Pancreas (tissue), 10 donors: Measurements from ENCODE around the gene ILF2. TPM values are rescaled to one million over a fixed set of nuclear protein-coding genes. Genes with fewer than 3 reads are reported as not detected.

Source experiments
- ATAC-seq, 4 donors: fragments of 200-7000 bp; cut with Tn5 transposase; one replicate each; pipeline versions ENCODE4 v1.8.0 to v1.9.1; 2020; ENCODE audit warnings: mild to moderate bottlenecking in 4 of 4, moderate library complexity in 4 of 4
- DNase-seq, 6 donors: peaks; one replicate each; pipeline ENCODE4 v3.0.0-alpha.2; 2020
- FAIRE-seq: peaks from 2 replicates; lab custom pipeline; 2012; peaks lifted over from hg19 to GRCh38; lab: Jason Lieb, UNC
- H3K27ac ChIP-seq, 4 donors: fragments of 200-600 bp; sonication (generic); 1 replicate in 3 of 4; 2 replicates in 1 of 4; pipeline versions ENCODE4 v1.5.0 to v1.8.0; 2020
- H3K27me3 ChIP-seq, 4 donors: fragments of 200-600 bp; one replicate each; pipeline ENCODE4 v1.8.0; 2021
- H3K36me3 ChIP-seq, 3 donors: fragments of 200-600 bp; sonication (generic) in 1 of 3; one replicate each; pipeline versions ENCODE4 v1.5.0 to v1.8.0; 2020 to 2021
- H3K4me1 ChIP-seq, 3 donors: fragments of 200-600 bp; one replicate each; pipeline ENCODE4 v1.8.0; 2021
- H3K4me3 ChIP-seq, 4 donors: fragments of 200-600 bp; sonication (generic) in 2 of 4; one replicate each; pipeline versions ENCODE4 v1.5.0 to v1.8.0; 2020 to 2021
- H3K9me3 ChIP-seq, 4 donors: fragments of 200-600 bp; one replicate each; pipeline ENCODE4 v1.8.0; 2021
- CTCF ChIP-seq, 4 donors: fragments of 200-600 bp; sonication (generic) in 3 of 4; IDR thresholded peaks; one replicate each; pipeline versions ENCODE4 v1.5.0 to v1.8.0; 2021; ENCODE audit warnings: antibody characterized with exemption in 4 of 4
- WGBS, 2 donors: extraction: QIAGEN DNeasy Blood & Tissue Kit; methylation state at CpG; one replicate each; pipeline ENCODE4 v1.1.7; 2013; 5-methylcytosine and 5-hydroxymethylcytosine counted together
- intact Hi-C, 3 donors: fragments of 100-400 bp; cut with DNase I; formaldehyde crosslinking; loops; one replicate each; pipeline versions ENCODE4 v1.11.1 to v1.14.2; 2022
- polyA plus RNA-seq, 2 donors: library from polyadenylated mRNA; stranded (reverse); fragments of 200-250 nt; gene quantifications; one replicate each; pipeline ENCODE4 v1.2.3, GENCODE V29; 2013
- total RNA-seq, 6 donors: library from RNA; stranded (reverse); fragmentation: NEBNext Ultra II Directional in 4 of 6; extraction: Animal tissue kit (Norgen Biotek cat#: 25700) in 4 of 6; gene quantifications; one replicate each; pipeline versions ENCODE4 v1.2.1 to v1.2.4, GENCODE V29; 2021 to 2023
- donor health status: healthy with polysubstance abuse.
- donor health status: DM: no; HTN: no; CAD: no; lungs with moderate emphysema.
- donor health status: DM: no; HTN: no; CAD: no.
- donor health status: control.
- donor health status: control.
- donor health status: Bipolar disorder and iron deficiency.
- donor health status: DM: yes; HTN: yes; CAD: no.
- donor health status: DM: no; HTN: no; CAD: no.
- donor health status: DM: no; HTN: no; CAD: no.
- donor health status: DM: yes; HTN: yes; CAD: no.

Gene ILF2
- total and polyA plus RNA-seq, 8 donors: 25.7 to 63.2 (median 54.3) TPM

GRCh38 chr1:153616144-153616916 lies 54.5 kb downstream of the ILF2 start, which contains the start of gene S100A14:
TSS of gene S100A14 (minus strand) at chr1:153616325. CDS start at chr1:153615858, 467 bp downstream.
- Histone ChIP-seq H3K27me3 (no peaks in the 10 kb centered on the region), H3K4me3 (no peak within 1 kb of the TSS), H3K27ac (peak within 1 kb of the TSS in 3 of 4 donors; percentile 49 to 67 (median 63)), H3K4me1 (peaks cover 0 to 2% (median 0%) of the 10 kb centered on the region in 3 donors), H3K9me3 (no peaks in the 10 kb centered on the region), H3K36me3 (no peaks in the 10 kb centered on the region)
- intact Hi-C loops: no loop called here
- peak; percentile 57 to 73 (median 66) for ATAC-seq
- TF ChIP-seq CTCF (IDR thresholded peaks at IDR 0.05): no peak
- no peak for FAIRE-seq
- WGBS, 2 donors: 61 to 68% methylated on average over 10 of the region's 10 CpGs
- peak; percentile 54 to 86 (median 71) for DNase-seq

- peak overlapping the region in 2 of 4 donors; percentile 63 to 67 for H3K27ac ChIP-seq
- DNase-seq (no peak), FAIRE-seq (no peak), ATAC-seq (no peak)
- WGBS, 2 donors: 74 to 86% methylated on average over 1 to 2 of the region's 2 CpGs
- H3K4me3 ChIP-seq: no peak overlapping the region
- peaks cover 0 to 2% (median 0%) of the 10 kb centered on the region in 3 donors for H3K4me1 ChIP-seq
- no peaks in the 10 kb centered on the region for H3K36me3 ChIP-seq
- no peak for TF ChIP-seq CTCF (IDR thresholded peaks at IDR 0.05)
- intact Hi-C loops: no loop called here
- no peaks in the 10 kb centered on the region for H3K9me3 ChIP-seq
- H3K27me3 ChIP-seq: no peaks in the 10 kb centered on the region
Observed at GRCh38 chr1:153615406-153615805, 55.4 kb downstream of the ILF2 start.

- Histone ChIP-seq H3K36me3 (no peaks in the 10 kb centered on the region), H3K4me3 (no peak overlapping the region), H3K27me3 (no peaks in the 10 kb centered on the region), H3K9me3 (no peaks in the 10 kb centered on the region), H3K27ac (no peak overlapping the region), H3K4me1 (peaks cover 0 to 2% (median 0%) of the 10 kb centered on the region in 3 donors)
- 88 to 91% methylated on average over 7 of the region's 7 CpGs for whole genome bisulfite sequencing, 2 donors
- ATAC-seq (no peak), FAIRE-seq (no peak), DNase-seq (no peak)
- no peak for TF ChIP-seq CTCF (IDR thresholded peaks at IDR 0.05)
- intact Hi-C loops: no loop called here
Observed at GRCh38 chr1:153614906-153615305, 55.9 kb downstream of the ILF2 start.

- 67 to 79% methylated on average over 2 of the region's 2 CpGs for WGBS, 2 donors
- H3K4me1 ChIP-seq: peaks cover 0 to 2% (median 0%) of the 10 kb centered on the region in 3 donors
- H3K27me3 ChIP-seq: no peaks in the 10 kb centered on the region
- no peak for TF ChIP-seq CTCF (IDR thresholded peaks at IDR 0.05)
- H3K9me3 ChIP-seq: no peaks in the 10 kb centered on the region
- intact Hi-C loops: no loop called here
- ATAC-seq (no peak), FAIRE-seq (no peak), DNase-seq (no peak)
- no peak overlapping the region for H3K27ac ChIP-seq
- H3K36me3 ChIP-seq: no peaks in the 10 kb centered on the region
- no peak overlapping the region for H3K4me3 ChIP-seq
Observed at GRCh38 chr1:153614189-153614900, 56.4 kb downstream of the ILF2 start.
